Small intestine (tissue), 7 donors: ENCODE measurements around the gene POLR2F. TPM values are rescaled to one million over a fixed set of nuclear protein-coding genes. Genes with fewer than 3 reads are reported as not detected.

Experiments used
- DNase-seq, 2 donors: peaks; one replicate each; pipeline versions ENCODE4 v3.0.0 to v3.0.0-alpha.2; 2013
- FAIRE-seq: peaks from 2 replicates; lab custom pipeline; 2012; peaks lifted over from hg19 to GRCh38; lab: Jason Lieb, UNC
- H3K27ac ChIP-seq, 3 donors: one replicate each; pipeline ENCODE4 v1.5.1; 2013; ENCODE audit warnings: low read length in 2 of 3, mild to moderate bottlenecking in 2 of 3, control low read depth in 1 of 3, inconsistent platforms in 1 of 3, low read depth in 1 of 3, moderate library complexity in 1 of 3
- H3K27me3 ChIP-seq, 3 donors: one replicate each; pipeline ENCODE4 v1.6.1; 2013; ENCODE audit warnings: low read length in 3 of 3, inconsistent platforms in 1 of 3; ENCODE audit not compliant: control insufficient read depth in 3 of 3, insufficient read depth in 3 of 3
- H3K36me3 ChIP-seq, 3 donors: one replicate each; pipeline ENCODE4 v1.6.1; 2013; ENCODE audit warnings: low read length in 3 of 3, inconsistent platforms in 1 of 3, low read depth in 1 of 3, mild to moderate bottlenecking in 1 of 3, moderate library complexity in 1 of 3; ENCODE audit not compliant: control insufficient read depth in 3 of 3, insufficient read depth in 2 of 3
- H3K4me1 ChIP-seq, 3 donors: one replicate each; pipeline ENCODE4 v1.6.1; 2013; ENCODE audit warnings: low read length in 2 of 3, inconsistent platforms in 1 of 3, low read depth in 1 of 3, mild to moderate bottlenecking in 1 of 3, moderate library complexity in 1 of 3; ENCODE audit not compliant: control insufficient read depth in 3 of 3, insufficient read depth in 2 of 3
- H3K4me3 ChIP-seq, 3 donors: one replicate each; pipeline ENCODE4 v1.5.1; 2013; ENCODE audit warnings: low read length in 3 of 3, control low read depth in 1 of 3, inconsistent platforms in 1 of 3, low read depth in 1 of 3, mild to moderate bottlenecking in 1 of 3, moderate library complexity in 1 of 3
- H3K9me3 ChIP-seq, 2 donors: one replicate each; pipeline ENCODE4 v1.6.1; 2013; ENCODE audit warnings: low read depth in 1 of 2, low read length in 1 of 2; ENCODE audit not compliant: control insufficient read depth in 2 of 2, insufficient read depth in 1 of 2
- WGBS, 3 donors: extraction: QIAGEN DNeasy Blood & Tissue Kit; methylation state at CpG; one replicate each; pipeline ENCODE4 v1.1.7; 2013; 5-methylcytosine and 5-hydroxymethylcytosine counted together
- polyA plus RNA-seq, 4 donors: library from polyadenylated mRNA; stranded (reverse) in 3 of 4; unstranded in 1 of 4; fragments of 200-250 nt in 3 of 4; fragments of 120-200 nt in 1 of 4; gene quantifications; one replicate each; pipeline versions ENCODE4 v1.2.1 to v1.2.3, GENCODE V29; 2013
- donor health status: healthy with polysubstance abuse.
- donor health status: control.
- donor health status: control.
- donor health status: Bipolar disorder and iron deficiency.
- donor health status: healthy.

POLR2F gene
- polyA plus RNA-seq, 4 donors: 53.7 to 146 (median 107) TPM

DNA sequence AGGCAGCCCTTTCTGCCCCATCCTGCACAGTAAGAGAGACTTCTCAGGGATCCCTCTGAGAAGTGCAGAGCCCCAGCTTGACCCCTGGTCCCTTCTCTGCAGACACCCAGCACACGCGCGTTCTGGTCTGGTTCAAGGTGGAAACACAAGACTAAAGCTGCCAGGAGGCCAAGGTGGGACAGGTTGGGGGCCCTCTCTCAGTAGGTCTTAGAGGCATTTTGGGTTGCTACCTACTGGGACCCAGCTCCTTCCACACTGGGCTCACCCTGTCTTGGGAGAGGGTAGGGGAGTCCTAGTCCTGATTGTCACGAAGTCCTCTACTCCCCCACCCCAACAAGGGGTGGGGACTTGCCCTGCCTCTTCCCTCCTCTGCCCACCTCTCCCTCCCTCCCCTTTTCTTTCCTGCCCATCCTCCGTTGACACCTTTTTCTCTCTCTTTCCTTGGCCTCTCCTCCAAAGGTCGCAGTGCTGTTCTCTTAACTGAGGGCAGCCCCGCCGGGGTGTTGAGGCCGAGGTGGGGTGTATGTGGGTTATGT, 31.6 kb downstream of the POLR2F start:
- H3K27ac ChIP-seq: no peak overlapping the region
- 83 to 89% (median 86%) methylated on average over 9 of the region's 9 CpGs for whole genome bisulfite sequencing, 3 donors
- H3K27me3 ChIP-seq: peaks cover 0 to 18% (median 0%) of the 10 kb centered on the region in 3 donors
- H3K36me3 ChIP-seq: peaks cover 0 to 37% (median 0%) of the 10 kb centered on the region in 3 donors
- DNase-seq (no peak), FAIRE-seq (no peak)
- H3K9me3 ChIP-seq: no peaks in the 10 kb centered on the region
- no peak overlapping the region for H3K4me3 ChIP-seq
- peaks cover 0 to 27% (median 8%) of the 10 kb centered on the region in 3 donors for H3K4me1 ChIP-seq

DNA sequence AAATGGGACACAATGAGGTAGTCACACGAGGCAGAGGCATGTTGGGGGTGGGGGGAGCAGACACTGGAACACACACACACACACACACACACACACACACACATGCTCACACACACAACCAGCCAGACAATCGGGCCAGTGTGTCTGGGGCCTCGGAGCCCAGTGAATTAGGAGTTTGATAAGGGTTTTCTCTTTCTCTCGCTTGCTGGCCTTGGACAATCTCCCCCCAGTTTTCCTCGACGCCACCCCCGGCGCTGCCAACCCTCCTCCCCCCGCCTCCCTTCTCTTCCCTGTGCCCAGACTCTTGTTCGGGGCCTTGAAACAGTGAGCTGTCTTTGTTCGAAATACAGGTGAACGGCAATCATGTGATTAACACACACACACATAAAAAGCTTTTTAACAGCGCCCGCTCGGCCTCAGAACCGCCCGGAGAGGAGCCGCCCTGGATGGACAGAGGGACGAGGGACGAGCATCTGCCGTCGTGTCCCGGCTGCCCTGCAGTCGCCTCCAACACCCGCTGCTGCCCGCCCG, 32.3 kb downstream of the POLR2F start:
- Histone ChIP-seq H3K27me3 (peaks cover 0 to 18% (median 0%) of the 10 kb centered on the region in 3 donors), H3K9me3 (no peaks in the 10 kb centered on the region), H3K27ac (no peak overlapping the region), H3K36me3 (peaks cover 0 to 30% (median 0%) of the 10 kb centered on the region in 3 donors), H3K4me1 (peaks cover 0 to 23% (median 2%) of the 10 kb centered on the region in 3 donors), H3K4me3 (no peak overlapping the region)
- FAIRE-seq (no peak), DNase-seq (no peak)
- WGBS, 3 donors: 87 to 89% (median 88%) methylated on average over 26 to 27 of the region's 27 CpGs

- FAIRE-seq: no peak
- Histone ChIP-seq H3K4me3 (no peak overlapping the region), H3K9me3 (no peaks in the 10 kb centered on the region), H3K27ac (no peak overlapping the region), H3K4me1 (peaks cover 0 to 18% (median 2%) of the 10 kb centered on the region in 3 donors), H3K36me3 (peaks cover 0 to 25% (median 0%) of the 10 kb centered on the region in 3 donors), H3K27me3 (peaks cover 0 to 18% (median 0%) of the 10 kb centered on the region in 3 donors)
- DNase-seq: no peak
- 83 to 96% (median 85%) methylated on average over 6 to 7 of the region's 7 CpGs for WGBS, 3 donors
Measured at GRCh38 chr22:37986371-37986770, 32.9 kb downstream of the POLR2F start.

DNA sequence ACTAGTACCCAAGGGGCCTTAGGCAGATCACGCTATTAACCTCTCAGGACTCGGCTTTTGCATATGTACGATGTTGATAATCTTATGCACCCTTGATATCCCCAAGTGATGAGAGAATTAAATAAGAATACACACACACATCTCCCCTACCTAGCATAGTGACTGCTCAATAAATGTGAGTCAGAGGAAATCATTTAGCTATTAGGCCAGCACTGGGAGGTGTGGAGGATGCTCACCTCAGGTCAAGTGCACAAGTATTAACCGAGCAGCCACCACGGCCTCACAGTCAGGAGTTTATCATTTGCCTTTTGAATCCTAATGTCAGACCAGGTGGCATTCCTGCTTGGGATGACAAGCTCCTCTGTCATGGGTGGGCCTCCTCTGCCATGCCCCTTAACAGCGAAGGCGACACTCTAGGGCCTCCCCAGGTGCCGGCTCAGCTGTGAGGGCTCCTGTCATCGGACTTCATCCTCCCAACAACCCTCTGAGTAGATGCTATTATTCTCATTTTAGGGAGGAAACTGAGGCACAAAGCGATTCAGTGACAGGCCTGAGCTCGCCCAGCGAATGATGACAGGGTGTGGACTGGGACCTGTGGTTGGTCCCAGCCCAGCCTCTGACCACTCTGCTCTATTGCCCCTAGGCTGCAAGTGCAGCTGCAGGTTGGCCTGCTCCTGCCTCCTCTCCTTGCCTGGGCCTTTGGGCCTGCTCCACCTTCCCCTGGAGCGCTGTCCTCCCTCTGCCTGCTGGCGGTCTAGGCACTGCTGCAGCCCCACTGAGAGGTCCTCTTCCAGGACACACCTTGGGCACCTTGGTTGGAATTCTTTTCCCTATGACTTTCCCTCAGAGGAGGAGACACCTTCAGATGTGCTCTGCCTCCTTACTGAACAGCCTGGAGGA, 35.9 kb downstream of the POLR2F start:
- Histone ChIP-seq H3K4me1 (no peaks in the 10 kb centered on the region), H3K4me3 (no peak overlapping the region), H3K27me3 (no peaks in the 10 kb centered on the region), H3K9me3 (no peaks in the 10 kb centered on the region), H3K36me3 (peaks cover 0 to 21% (median 0%) of the 10 kb centered on the region in 3 donors), H3K27ac (no peak overlapping the region)
- FAIRE-seq (no peak), DNase-seq (no peak)
- WGBS, 3 donors: 82 to 91% (median 90%) methylated on average over 14 of the region's 14 CpGs

GRCh38 chr22:37990301-37990700, 36.8 kb downstream of the POLR2F start:
- 60 to 74% (median 72%) methylated on average over 5 of the region's 5 CpGs for WGBS, 3 donors
- Histone ChIP-seq H3K9me3 (no peaks in the 10 kb centered on the region), H3K27ac (no peak overlapping the region), H3K27me3 (no peaks in the 10 kb centered on the region), H3K4me1 (no peaks in the 10 kb centered on the region), H3K36me3 (peaks cover 0 to 16% (median 0%) of the 10 kb centered on the region in 3 donors), H3K4me3 (no peak overlapping the region)
- FAIRE-seq (no peak), DNase-seq (no peak)

DNA sequence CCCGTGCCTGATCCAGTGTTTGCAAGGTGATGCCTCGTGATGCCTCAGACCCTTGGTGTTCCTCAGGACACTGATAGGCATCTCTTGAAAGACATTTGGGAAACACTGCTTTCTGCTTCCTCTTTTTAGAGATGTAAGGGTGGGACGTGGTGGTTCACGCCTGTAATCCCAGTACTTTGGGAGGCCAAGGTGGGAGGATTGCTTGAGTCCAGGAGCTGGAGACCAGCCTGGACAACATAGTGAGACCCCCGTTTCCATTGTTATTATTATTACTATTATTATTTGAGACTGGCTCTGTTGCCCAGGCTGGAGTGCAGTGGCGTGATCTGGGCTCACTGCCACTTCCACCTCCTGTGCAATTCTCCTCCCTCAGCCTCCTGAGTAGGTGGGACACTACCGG, 37.4 kb downstream of the POLR2F start:
- DNase-seq (no peak), FAIRE-seq (no peak)
- peaks cover 0 to 14% (median 0%) of the 10 kb centered on the region in 3 donors for H3K36me3 ChIP-seq
- H3K4me1 ChIP-seq: no peaks in the 10 kb centered on the region
- WGBS, 3 donors: 85 to 91% (median 88%) methylated on average over 7 of the region's 7 CpGs
- no peaks in the 10 kb centered on the region for H3K9me3 ChIP-seq
- no peak overlapping the region for H3K4me3 ChIP-seq
- H3K27ac ChIP-seq: no peak overlapping the region
- no peaks in the 10 kb centered on the region for H3K27me3 ChIP-seq

DNA sequence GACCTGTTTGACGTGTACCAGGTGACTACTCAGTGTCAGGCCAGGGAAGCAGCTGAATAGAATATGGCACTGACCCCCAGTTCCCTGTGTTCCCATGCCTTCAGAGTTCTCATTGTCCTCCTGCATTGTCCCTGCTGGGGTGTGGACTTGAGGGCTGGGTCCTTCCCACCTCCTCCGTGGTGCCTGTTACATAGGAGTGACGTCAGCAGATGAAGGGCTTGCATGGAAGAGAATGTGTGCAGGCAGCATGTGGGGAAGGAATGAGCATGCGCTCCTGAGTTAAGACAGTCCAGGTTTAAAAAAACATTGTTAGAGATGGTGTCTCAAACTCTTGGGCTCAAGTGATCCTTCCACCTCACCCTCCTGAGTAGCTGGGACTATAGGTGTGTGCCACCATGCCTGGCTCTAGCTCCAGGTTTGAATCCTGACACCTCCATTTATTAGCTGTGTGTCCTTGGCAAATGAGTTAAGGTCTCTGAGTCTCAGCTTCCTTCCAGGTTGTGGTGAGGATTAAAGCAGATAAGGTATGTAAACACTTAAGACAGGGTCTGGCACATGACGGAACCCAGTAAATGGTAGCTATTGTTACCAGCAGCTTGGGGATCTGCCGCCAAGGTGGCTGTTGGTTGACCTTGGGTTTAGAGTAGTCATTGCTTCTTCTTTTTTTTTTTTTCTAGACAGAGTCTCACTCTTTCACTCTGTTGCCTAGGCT, 38.4 kb downstream of the POLR2F start:
- no peak for FAIRE-seq
- no peak overlapping the region for H3K4me3 ChIP-seq
- 45 to 68% (median 55%) methylated on average over 6 of the region's 6 CpGs for WGBS, 3 donors

DNA sequence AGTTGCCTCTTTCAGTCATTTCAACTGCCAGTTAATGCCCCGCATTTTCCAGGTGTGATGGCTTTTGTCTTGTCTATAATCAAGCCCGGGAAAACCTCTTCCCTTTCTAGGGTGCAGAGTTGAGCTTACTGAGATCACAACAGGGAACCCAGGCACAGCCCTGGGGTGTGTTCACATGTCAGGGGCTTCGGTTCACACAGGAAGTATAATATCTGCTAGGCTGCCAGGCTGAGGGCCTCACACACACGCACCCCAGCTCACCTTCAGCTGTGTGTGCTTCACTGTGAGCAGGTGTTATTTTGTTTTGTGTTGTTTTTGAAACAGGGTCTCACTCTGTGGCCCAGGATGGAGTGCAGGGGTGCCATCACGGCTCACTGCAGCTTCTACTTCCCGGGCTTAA, 40.5 kb downstream of the POLR2F start:
- Histone ChIP-seq H3K4me1 (no peaks in the 10 kb centered on the region), H3K9me3 (no peaks in the 10 kb centered on the region), H3K4me3 (no peak overlapping the region), H3K27me3 (no peaks in the 10 kb centered on the region), H3K27ac (no peak overlapping the region), H3K36me3 (no peaks in the 10 kb centered on the region)
- FAIRE-seq (no peak), DNase-seq (no peak)
- WGBS, 3 donors: 73 to 86% (median 80%) methylated on average over 6 of the region's 6 CpGs

More for the DNA sequence above, 38.4 kb downstream of the POLR2F start:
- H3K36me3 ChIP-seq: peaks cover 0 to 8% (median 0%) of the 10 kb centered on the region in 3 donors
- no peaks in the 10 kb centered on the region for H3K27me3 ChIP-seq
- no peaks in the 10 kb centered on the region for H3K4me1 ChIP-seq
- H3K9me3 ChIP-seq: no peaks in the 10 kb centered on the region
- H3K27ac ChIP-seq: no peak overlapping the region
- DNase-seq: no peak
